Panc1 (cell line): ENCODE data around the gene CCDC121.

Source experiments
- POLR2AphosphoS5 ChIP-seq: IDR thresholded peaks from 2 replicates; pipeline ENCODE4 v1.6.1; 2012; ENCODE audit warnings: mild to moderate bottlenecking, low read depth, low read length, moderate library complexity
- TCF7L2 ChIP-seq: IDR thresholded peaks from 2 replicates; pipeline ENCODE4 v1.6.1; 2011; ENCODE audit warnings: mild to moderate bottlenecking, low read depth, low read length, inconsistent platforms
- TF ChIP-seq, protein P1 (sequence below), 2 experiments: IDR thresholded peaks; 2 replicates each; pipeline ENCODE4 v1.6.1; 2011 to 2012; ENCODE audit warnings: low read depth in 2 of 2, control low read depth in 1 of 2, low read length in 1 of 2, mild to moderate bottlenecking in 1 of 2, moderate library complexity in 1 of 2; ENCODE audit not compliant: insufficient read depth in 1 of 2
- TF ChIP-seq, protein P2 (sequence below): fragments of 450-650 bp; IDR thresholded peaks from 2 replicates; pipeline ENCODE4 v1.5.1; 2017; ENCODE audit warnings: mild to moderate bottlenecking

DNA sequence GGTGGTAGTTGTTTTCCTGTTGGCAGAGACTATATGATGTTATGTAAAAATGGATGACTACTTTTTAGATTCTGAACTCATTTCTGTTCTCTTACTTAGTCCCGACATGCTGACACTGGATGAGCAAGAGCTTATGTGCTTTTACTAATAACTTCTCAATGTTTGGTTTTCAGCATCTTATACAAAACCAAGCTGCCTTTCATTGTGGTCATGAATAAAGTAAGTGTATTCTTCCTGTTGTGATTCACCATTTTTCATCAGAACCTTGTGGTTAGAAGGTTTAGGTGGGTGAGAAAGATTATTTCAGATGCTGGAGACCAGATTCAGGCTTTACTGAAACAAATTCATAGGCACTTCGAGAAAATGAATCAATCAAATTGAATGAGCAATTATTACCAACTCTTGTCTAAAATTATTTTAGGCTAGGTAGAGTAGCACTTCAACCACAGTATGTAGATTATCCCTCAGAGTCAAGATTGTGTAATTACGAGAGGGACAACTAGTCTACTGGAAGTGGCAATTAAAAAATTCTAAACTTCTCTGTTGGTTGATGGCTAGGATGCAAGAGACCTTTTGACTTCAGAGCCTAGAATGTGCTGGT, 9.3 kb upstream of the CCDC121 start:
- TF ChIP-seq, protein P1, sequence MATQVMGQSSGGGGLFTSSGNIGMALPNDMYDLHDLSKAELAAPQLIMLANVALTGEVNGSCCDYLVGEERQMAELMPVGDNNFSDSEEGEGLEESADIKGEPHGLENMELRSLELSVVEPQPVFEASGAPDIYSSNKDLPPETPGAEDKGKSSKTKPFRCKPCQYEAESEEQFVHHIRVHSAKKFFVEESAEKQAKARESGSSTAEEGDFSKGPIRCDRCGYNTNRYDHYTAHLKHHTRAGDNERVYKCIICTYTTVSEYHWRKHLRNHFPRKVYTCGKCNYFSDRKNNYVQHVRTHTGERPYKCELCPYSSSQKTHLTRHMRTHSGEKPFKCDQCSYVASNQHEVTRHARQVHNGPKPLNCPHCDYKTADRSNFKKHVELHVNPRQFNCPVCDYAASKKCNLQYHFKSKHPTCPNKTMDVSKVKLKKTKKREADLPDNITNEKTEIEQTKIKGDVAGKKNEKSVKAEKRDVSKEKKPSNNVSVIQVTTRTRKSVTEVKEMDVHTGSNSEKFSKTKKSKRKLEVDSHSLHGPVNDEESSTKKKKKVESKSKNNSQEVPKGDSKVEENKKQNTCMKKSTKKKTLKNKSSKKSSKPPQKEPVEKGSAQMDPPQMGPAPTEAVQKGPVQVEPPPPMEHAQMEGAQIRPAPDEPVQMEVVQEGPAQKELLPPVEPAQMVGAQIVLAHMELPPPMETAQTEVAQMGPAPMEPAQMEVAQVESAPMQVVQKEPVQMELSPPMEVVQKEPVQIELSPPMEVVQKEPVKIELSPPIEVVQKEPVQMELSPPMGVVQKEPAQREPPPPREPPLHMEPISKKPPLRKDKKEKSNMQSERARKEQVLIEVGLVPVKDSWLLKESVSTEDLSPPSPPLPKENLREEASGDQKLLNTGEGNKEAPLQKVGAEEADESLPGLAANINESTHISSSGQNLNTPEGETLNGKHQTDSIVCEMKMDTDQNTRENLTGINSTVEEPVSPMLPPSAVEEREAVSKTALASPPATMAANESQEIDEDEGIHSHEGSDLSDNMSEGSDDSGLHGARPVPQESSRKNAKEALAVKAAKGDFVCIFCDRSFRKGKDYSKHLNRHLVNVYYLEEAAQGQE (IDR thresholded peaks at IDR 0.05; ENCODE audit: insufficient read depth in 1 of 2, low read depth in 2 of 2, low read length in 1 of 2) = no peak
- TF ChIP-seq, protein P2, sequence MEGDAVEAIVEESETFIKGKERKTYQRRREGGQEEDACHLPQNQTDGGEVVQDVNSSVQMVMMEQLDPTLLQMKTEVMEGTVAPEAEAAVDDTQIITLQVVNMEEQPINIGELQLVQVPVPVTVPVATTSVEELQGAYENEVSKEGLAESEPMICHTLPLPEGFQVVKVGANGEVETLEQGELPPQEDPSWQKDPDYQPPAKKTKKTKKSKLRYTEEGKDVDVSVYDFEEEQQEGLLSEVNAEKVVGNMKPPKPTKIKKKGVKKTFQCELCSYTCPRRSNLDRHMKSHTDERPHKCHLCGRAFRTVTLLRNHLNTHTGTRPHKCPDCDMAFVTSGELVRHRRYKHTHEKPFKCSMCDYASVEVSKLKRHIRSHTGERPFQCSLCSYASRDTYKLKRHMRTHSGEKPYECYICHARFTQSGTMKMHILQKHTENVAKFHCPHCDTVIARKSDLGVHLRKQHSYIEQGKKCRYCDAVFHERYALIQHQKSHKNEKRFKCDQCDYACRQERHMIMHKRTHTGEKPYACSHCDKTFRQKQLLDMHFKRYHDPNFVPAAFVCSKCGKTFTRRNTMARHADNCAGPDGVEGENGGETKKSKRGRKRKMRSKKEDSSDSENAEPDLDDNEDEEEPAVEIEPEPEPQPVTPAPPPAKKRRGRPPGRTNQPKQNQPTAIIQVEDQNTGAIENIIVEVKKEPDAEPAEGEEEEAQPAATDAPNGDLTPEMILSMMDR = no peak
- TF ChIP-seq POLR2AphosphoS5 (no peak), TCF7L2 (no peak)
